Loucy (cell line): ENCODE measurements around the gene PKP1.

Experiments
- H2AFZ ChIP-seq: fragments of 200-600 bp; sonication (generic); 2 replicates; pipeline ENCODE4 v1.6.0; 2016; ENCODE audit warnings: antibody characterized with exemption, mild to moderate bottlenecking, low read length, moderate library complexity
- H3F3A ChIP-seq: fragments of 200-600 bp; 2 replicates; pipeline ENCODE4 v1.6.0; 2016; ENCODE audit warnings: antibody characterized with exemption, low read depth, mild to moderate bottlenecking
- H3K27me3 ChIP-seq: fragments of 200-600 bp; sonication (generic); 2 replicates; pipeline ENCODE4 v1.6.1; 2014; ENCODE audit warnings: low read length, mild to moderate bottlenecking; ENCODE audit not compliant: insufficient read depth, poor library complexity, severe bottlenecking
- H3K36me3 ChIP-seq: fragments of 200-600 bp; sonication (generic); 2 replicates; pipeline ENCODE4 v1.6.1; 2016; ENCODE audit warnings: low read length; ENCODE audit not compliant: insufficient read depth
- H3K4me1 ChIP-seq: fragments of 200-600 bp; sonication (generic); 2 replicates; pipeline ENCODE4 v1.5.1; 2014; ENCODE audit warnings: low read length, mild to moderate bottlenecking; ENCODE audit not compliant: insufficient read depth, poor library complexity, severe bottlenecking
- H3K4me2 ChIP-seq: fragments of 200-600 bp; sonication (generic); 2 replicates; pipeline ENCODE4 v1.6.0; 2014; ENCODE audit warnings: antibody characterized with exemption, low read length, low read depth, mild to moderate bottlenecking; ENCODE audit not compliant: poor library complexity, severe bottlenecking
- H3K4me3 ChIP-seq: fragments of 200-600 bp; sonication (generic); 2 replicates; pipeline ENCODE4 v1.5.1; 2014; ENCODE audit warnings: low read length, mild to moderate bottlenecking, mixed read lengths; ENCODE audit not compliant: poor library complexity, severe bottlenecking
- H3K79me2 ChIP-seq: fragments of 200-600 bp; sonication (generic); 2 replicates; pipeline ENCODE4 v1.6.1; 2014; ENCODE audit warnings: low read length; ENCODE audit not compliant: insufficient read depth
- H3K9ac ChIP-seq: fragments of 200-600 bp; sonication (generic); 2 replicates; pipeline ENCODE4 v1.6.0; 2014; ENCODE audit warnings: mild to moderate bottlenecking, low read depth, low read length, moderate library complexity; ENCODE audit not compliant: poor library complexity, severe bottlenecking
- H3K9me2 ChIP-seq: fragments of 200-600 bp; sonication (generic); replicated peaks from 2 replicates; pipeline ENCODE4 v1.6.1; 2016; ENCODE audit warnings: low read depth, low read length, mixed read lengths
- H3K9me3 ChIP-seq: fragments of 200-600 bp; sonication (generic); 2 replicates; pipeline ENCODE4 v1.6.1; 2014; ENCODE audit warnings: mild to moderate bottlenecking, antibody characterized with exemption, low read length, low read depth; ENCODE audit not compliant: insufficient read depth
- H4K20me1 ChIP-seq: fragments of 200-600 bp; sonication (generic); 2 replicates; pipeline ENCODE4 v1.6.0; 2014; ENCODE audit warnings: antibody characterized with exemption, low read length, mild to moderate bottlenecking; ENCODE audit not compliant: insufficient read depth, poor library complexity, severe bottlenecking
- EZH2phosphoT487 ChIP-seq: fragments of 200-600 bp; IDR thresholded peaks from 2 replicates; pipeline ENCODE4 v1.6.1; 2018; ENCODE audit warnings: antibody characterized with exemption, mild to moderate bottlenecking, moderate library complexity, borderline replicate concordance
- TF ChIP-seq, protein P1 (sequence below): fragments of 200-600 bp; sonication (generic); conservative IDR thresholded peaks from 2 replicates; pipeline ENCODE4 v1.5.1; 2014; ENCODE audit warnings: mild to moderate bottlenecking, antibody characterized with exemption, low read length

Gene PKP1

DNA sequence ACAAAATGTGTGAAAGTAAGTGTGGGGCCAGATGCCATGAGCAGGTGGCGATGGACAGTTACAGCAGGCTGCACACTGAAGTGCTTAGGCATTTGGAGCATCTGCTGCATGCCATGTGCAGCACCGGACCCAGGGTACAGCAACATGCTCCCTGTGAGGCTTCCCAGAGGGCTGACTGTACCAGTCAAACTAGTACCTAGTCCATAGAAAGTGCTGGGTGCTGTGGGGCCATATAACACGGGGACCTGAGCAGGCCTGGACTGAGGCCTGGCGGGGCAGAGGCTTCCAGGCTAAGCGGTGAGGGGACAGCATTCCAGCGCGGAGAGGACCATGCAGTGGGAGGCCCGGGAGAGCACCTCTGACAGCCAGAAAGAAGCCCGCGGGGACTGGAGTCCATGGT, 29.9 kb upstream of the PKP1 start:
- H3K9me2 ChIP-seq, result no peaks in the 10 kb centered on the region
- no peak overlapping the region for H3K9ac ChIP-seq
- no peaks in the 10 kb centered on the region for H3K79me2 ChIP-seq
- TF ChIP-seq, protein P1, sequence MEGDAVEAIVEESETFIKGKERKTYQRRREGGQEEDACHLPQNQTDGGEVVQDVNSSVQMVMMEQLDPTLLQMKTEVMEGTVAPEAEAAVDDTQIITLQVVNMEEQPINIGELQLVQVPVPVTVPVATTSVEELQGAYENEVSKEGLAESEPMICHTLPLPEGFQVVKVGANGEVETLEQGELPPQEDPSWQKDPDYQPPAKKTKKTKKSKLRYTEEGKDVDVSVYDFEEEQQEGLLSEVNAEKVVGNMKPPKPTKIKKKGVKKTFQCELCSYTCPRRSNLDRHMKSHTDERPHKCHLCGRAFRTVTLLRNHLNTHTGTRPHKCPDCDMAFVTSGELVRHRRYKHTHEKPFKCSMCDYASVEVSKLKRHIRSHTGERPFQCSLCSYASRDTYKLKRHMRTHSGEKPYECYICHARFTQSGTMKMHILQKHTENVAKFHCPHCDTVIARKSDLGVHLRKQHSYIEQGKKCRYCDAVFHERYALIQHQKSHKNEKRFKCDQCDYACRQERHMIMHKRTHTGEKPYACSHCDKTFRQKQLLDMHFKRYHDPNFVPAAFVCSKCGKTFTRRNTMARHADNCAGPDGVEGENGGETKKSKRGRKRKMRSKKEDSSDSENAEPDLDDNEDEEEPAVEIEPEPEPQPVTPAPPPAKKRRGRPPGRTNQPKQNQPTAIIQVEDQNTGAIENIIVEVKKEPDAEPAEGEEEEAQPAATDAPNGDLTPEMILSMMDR, result no peak
- TF ChIP-seq EZH2phosphoT487, result no peak
- H3K4me1 ChIP-seq, result no peaks in the 10 kb centered on the region
- no peaks in the 10 kb centered on the region for H3K9me3 ChIP-seq
- H2AFZ ChIP-seq, result no peak overlapping the region
- H3K4me2 ChIP-seq, result no peak overlapping the region
- no peaks in the 10 kb centered on the region for H3K36me3 ChIP-seq
- no peaks in the 10 kb centered on the region for H4K20me1 ChIP-seq
- no peaks in the 10 kb centered on the region for H3K27me3 ChIP-seq
- no peaks in the 10 kb centered on the region for H3F3A ChIP-seq
- H3K4me3 ChIP-seq, result no peak overlapping the region

DNA sequence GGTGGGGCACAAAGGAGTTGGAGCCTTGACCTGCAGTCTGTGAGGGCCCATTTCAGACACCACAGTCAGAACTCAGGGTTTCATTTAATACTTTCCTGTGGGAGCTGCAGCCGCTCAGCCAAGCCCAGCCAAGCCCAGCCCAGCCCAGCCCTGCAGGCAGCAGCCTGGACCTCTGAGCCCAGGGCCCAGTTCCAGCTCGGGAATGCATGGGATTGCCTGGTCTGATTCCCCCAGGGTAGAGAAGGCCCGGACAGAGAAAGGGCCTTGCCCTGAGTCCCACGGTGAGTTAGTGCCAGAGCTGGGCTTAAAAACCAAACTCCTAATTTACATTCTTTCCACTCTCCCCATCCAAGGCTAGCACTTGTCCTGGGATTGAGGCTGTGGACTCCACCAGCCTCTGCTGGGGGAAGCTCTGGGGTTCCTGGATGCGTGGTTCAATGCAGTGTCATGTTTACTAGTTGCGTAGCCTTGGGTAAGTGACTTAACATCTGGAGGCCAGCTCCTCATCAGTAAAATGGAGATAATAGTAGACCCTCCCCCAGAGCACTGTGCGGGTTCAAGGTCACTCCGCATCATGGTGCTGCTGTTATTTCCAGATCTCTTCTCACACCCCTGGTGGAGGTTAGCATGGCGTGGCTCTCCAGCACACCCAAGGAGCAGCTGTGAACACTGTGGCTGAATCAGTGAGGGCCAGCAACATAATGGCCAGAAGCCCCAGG, 29.2 kb upstream of the PKP1 start:
- no peak overlapping the region for H3K4me3 ChIP-seq
- no peaks in the 10 kb centered on the region for H3K4me1 ChIP-seq
- no peak overlapping the region for H2AFZ ChIP-seq
- no peak overlapping the region for H3K4me2 ChIP-seq
- H3K27me3 ChIP-seq, result no peaks in the 10 kb centered on the region
- no peaks in the 10 kb centered on the region for H3K9me3 ChIP-seq
- H3K9me2 ChIP-seq, result no peaks in the 10 kb centered on the region
- no peaks in the 10 kb centered on the region for H3K36me3 ChIP-seq
- no peak overlapping the region for H3K9ac ChIP-seq
- H3K79me2 ChIP-seq, result no peaks in the 10 kb centered on the region
- H4K20me1 ChIP-seq, result no peaks in the 10 kb centered on the region
- no peak for TF ChIP-seq EZH2phosphoT487
- TF ChIP-seq, protein P1, result no peak
- no peaks in the 10 kb centered on the region for H3F3A ChIP-seq

DNA sequence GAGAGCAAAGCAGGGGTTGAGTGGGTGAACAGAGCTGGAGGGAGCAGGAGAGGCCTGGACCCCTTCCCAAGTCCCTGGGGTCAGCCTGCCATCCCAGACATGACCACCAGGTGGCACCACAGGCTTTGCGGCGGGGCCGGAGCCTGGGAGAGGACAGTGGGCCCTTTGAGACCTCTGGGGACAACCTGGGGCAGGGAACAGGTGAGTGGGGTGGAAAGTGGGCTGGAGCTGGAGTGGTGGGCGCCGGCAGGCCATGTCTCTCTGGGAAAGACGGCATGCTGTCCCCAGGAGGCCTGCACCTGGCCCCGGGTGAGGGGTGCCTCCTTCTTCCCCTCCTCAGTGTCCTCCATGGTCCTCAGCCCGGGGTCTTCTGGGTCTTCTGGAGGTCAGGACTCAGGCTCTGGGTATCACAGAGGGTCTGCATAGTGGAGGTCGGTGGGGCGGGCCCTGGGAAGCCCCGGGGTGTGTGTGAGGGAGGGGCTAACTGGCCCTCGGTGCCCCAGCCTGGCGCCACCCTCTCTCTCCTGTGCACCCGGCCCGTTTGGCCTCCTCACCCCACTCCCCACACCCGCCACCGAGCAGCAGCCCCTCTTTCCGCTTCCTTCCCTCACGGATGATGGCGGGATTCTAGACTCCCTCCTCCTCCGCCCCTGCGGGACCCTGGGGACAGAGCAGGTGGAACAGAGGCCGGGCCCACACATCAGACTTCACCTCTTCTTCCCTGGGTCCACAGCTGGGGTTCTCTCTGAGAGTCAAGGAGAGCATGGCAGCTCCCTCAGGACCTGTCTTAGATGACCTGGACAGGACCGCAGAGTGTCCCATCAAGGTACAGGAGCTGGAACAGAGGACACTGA, 28.5 kb upstream of the PKP1 start:
- Histone ChIP-seq H3K27me3 (no peaks in the 10 kb centered on the region), H3K36me3 (no peaks in the 10 kb centered on the region), H3K4me2 (no peak overlapping the region), H3K4me3 (no peak overlapping the region), H3K9ac (no peak overlapping the region), H3K9me3 (no peaks in the 10 kb centered on the region), H3K4me1 (no peaks in the 10 kb centered on the region), H4K20me1 (no peaks in the 10 kb centered on the region), H2AFZ (no peak overlapping the region), H3K9me2 (no peaks in the 10 kb centered on the region), H3K79me2 (no peaks in the 10 kb centered on the region), H3F3A (no peaks in the 10 kb centered on the region)
- TF ChIP-seq, protein P1, result peak; percentile 96
- TF ChIP-seq EZH2phosphoT487, result no peak
